SU-DHL-6 (cell line): ENCODE data around the gene XNDC1N.

Source experiments
- CTCF ChIP-seq: fragments of 200-600 bp; sonication (generic); IDR thresholded peaks from one replicate; pipeline ENCODE4 v1.5.1; 2017; ENCODE audit warnings: antibody characterized with exemption, mild to moderate bottlenecking, low read length, moderate library complexity; ENCODE audit not compliant: insufficient read depth, poor library complexity, severe bottlenecking
- EZH2phosphoT487 ChIP-seq: fragments of 200-600 bp; sonication (generic), shearing (Covaris generic); conservative IDR thresholded peaks from 2 replicates; pipeline ENCODE4 v1.6.1; 2018; ENCODE audit warnings: mild to moderate bottlenecking, antibody characterized with exemption, low read length, moderate library complexity, mixed read lengths

- no peak for TF ChIP-seq CTCF
- no peak for TF ChIP-seq EZH2phosphoT487
Observed at GRCh38 chr11:71948314-71949027, 20.1 kb upstream of the XNDC1N start.
